CD14-positive monocyte (primary cell): Measurements from ENCODE around the gene ACKR3. TPM values are rescaled to one million over a fixed set of nuclear protein-coding genes. Genes with fewer than 3 reads are reported as not detected.

ENCODE experiments used
- DNase-seq, 3 donors: peaks; one replicate each; pipeline ENCODE4 v3.0.0-alpha.2; 2011 to 2022
- H2AFZ ChIP-seq: 2 replicates; pipeline ENCODE4 v1.6.0; 2012; ENCODE audit warnings: mild to moderate bottlenecking, low read depth, low read length, inconsistent platforms; ENCODE audit not compliant: insufficient read depth, poor library complexity, severe bottlenecking
- H3K27ac ChIP-seq, 2 donors: 1 replicate in 1 of 2; 2 replicates in 1 of 2; pipeline ENCODE4 v1.5.1; 2012 to 2013; ENCODE audit warnings: low read length in 2 of 2, control low read depth in 1 of 2, inconsistent platforms in 1 of 2, low read depth in 1 of 2, mild to moderate bottlenecking in 1 of 2
- H3K27me3 ChIP-seq, 2 donors: one replicate each; pipeline versions ENCODE4 v1.6.0 to v1.6.1; 2011 to 2013; ENCODE audit warnings: low read length in 2 of 2; ENCODE audit not compliant: control insufficient read depth in 2 of 2, insufficient read depth in 2 of 2
- H3K36me3 ChIP-seq, 2 donors: replicated peaks in 1 of 2; 1 replicate in 1 of 2; 2 replicates in 1 of 2; pipeline versions ENCODE4 v1.5.1 to v1.6.1; 2012 to 2013; ENCODE audit warnings: low read length in 2 of 2, control low read depth in 1 of 2, inconsistent platforms in 1 of 2, mild to moderate bottlenecking in 1 of 2; ENCODE audit not compliant: insufficient read depth in 2 of 2, control insufficient read depth in 1 of 2
- H3K4me1 ChIP-seq, 2 donors: 1 replicate in 1 of 2; 2 replicates in 1 of 2; pipeline versions ENCODE4 v1.5.1 to v1.6.1; 2012 to 2013; ENCODE audit warnings: low read length in 2 of 2, control low read depth in 1 of 2, inconsistent platforms in 1 of 2, mild to moderate bottlenecking in 1 of 2, moderate library complexity in 1 of 2; ENCODE audit not compliant: insufficient read depth in 2 of 2, control insufficient read depth in 1 of 2
- H3K4me2 ChIP-seq: replicated peaks from 2 replicates; pipeline ENCODE3; 2012; ENCODE audit warnings: low read length, moderate library complexity, mild to moderate bottlenecking; ENCODE audit not compliant: poor library complexity, severe bottlenecking; ENCODE audit errors: extremely low read depth
- H3K4me3 ChIP-seq, 3 experiments: fragments of 200-600 bp in 1 of 3; sonication (generic) in 1 of 3; replicated peaks in 1 of 3; 1 replicate in 2 of 3; 2 replicates in 1 of 3; pipeline ENCODE4 v1.5.1; 2011 to 2013; ENCODE audit warnings: low read length in 3 of 3, mild to moderate bottlenecking in 3 of 3, control low read depth in 2 of 3, low read depth in 2 of 3, inconsistent platforms in 1 of 3, moderate library complexity in 1 of 3
- H3K79me2 ChIP-seq: 2 replicates; pipeline ENCODE4 v1.6.0; 2012; ENCODE audit warnings: mild to moderate bottlenecking, control low read depth, inconsistent platforms, low read length, moderate library complexity; ENCODE audit not compliant: insufficient read depth
- H3K9ac ChIP-seq: 2 replicates; pipeline ENCODE4 v1.6.0; 2017; ENCODE audit warnings: low read length, mild to moderate bottlenecking; ENCODE audit not compliant: insufficient read depth, poor library complexity, severe bottlenecking
- H3K9me3 ChIP-seq, 2 donors: replicated peaks in 1 of 2; 1 replicate in 1 of 2; 2 replicates in 1 of 2; pipeline versions ENCODE4 v1.5.1 to v1.6.1; 2012 to 2013; ENCODE audit warnings: low read length in 2 of 2, control low read depth in 1 of 2; ENCODE audit not compliant: control insufficient read depth in 1 of 2, insufficient read depth in 1 of 2
- H4K20me1 ChIP-seq: 2 replicates; pipeline ENCODE4 v1.6.0; 2012; ENCODE audit warnings: mild to moderate bottlenecking, low read length, control low read depth, moderate library complexity; ENCODE audit not compliant: insufficient read depth
- H3K27ac Mint-ChIP-seq, 7 donors: one replicate each; pipeline ENCODE4 v1.8.0; 2020; ENCODE audit warnings: mild to moderate bottlenecking in 7 of 7, mixed read lengths in 7 of 7, moderate library complexity in 6 of 7, inconsistent platforms in 2 of 7
- H3K27me3 Mint-ChIP-seq, 3 donors: one replicate each; pipeline ENCODE4 v1.8.0; 2021 to 2022; ENCODE audit warnings: low read depth in 3 of 3, mild to moderate bottlenecking in 3 of 3, mixed read lengths in 3 of 3, moderate library complexity in 3 of 3, inconsistent platforms in 1 of 3
- H3K36me3 Mint-ChIP-seq, 2 donors: one replicate each; pipeline ENCODE4 v1.8.0; 2020; ENCODE audit warnings: mixed read lengths in 2 of 2, inconsistent platforms in 1 of 2, mild to moderate bottlenecking in 1 of 2
- H3K4me1 Mint-ChIP-seq: one replicate; pipeline ENCODE4 v1.8.0; 2020; ENCODE audit warnings: mild to moderate bottlenecking, mixed read lengths
- H3K4me3 Mint-ChIP-seq, 2 donors: one replicate each; pipeline ENCODE4 v1.8.0; 2020; ENCODE audit warnings: mild to moderate bottlenecking in 2 of 2, mixed read lengths in 2 of 2, moderate library complexity in 1 of 2
- H3K9me3 Mint-ChIP-seq, 7 donors: one replicate each; pipeline ENCODE4 v1.8.0; 2020 to 2022; ENCODE audit warnings: mixed read lengths in 7 of 7, mild to moderate bottlenecking in 6 of 7, moderate library complexity in 6 of 7, inconsistent platforms in 2 of 7
- WGBS: methylation state at CpG from one replicate; pipeline ENCODE4 v1.1.5; 2013; ENCODE audit warnings: missing lambda C conversion rate; ENCODE audit not compliant: insufficient coverage; 5-methylcytosine and 5-hydroxymethylcytosine counted together
- intact Hi-C, 2 donors: fragments of 100-400 bp; cut with micrococcal nuclease; formaldehyde crosslinking; loops; one replicate each; pipeline versions ENCODE4 v1.15.0 to v1.15.1; 2023
- polyA plus RNA-seq, 3 donors: library from polyadenylated mRNA; depleted of rRNA in 1 of 3; unstranded in 2 of 3; stranded (reverse) in 1 of 3; fragments of 300-500 nt in 2 of 3; fragments of >200 nt in 1 of 3; fragmentation: Illumina TruSeq in 2 of 3; gene quantifications; 1 replicate in 2 of 3; 2 replicates in 1 of 3; pipeline ENCODE4 v1.2.3, GENCODE V29; 2012 to 2021
- TF ChIP-seq, protein P1 (sequence below): fragments of 200-600 bp; IDR thresholded peaks from one replicate; pipeline ENCODE4 v1.8.0; 2022; ENCODE audit warnings: antibody characterized with exemption, mild to moderate bottlenecking

Gene ACKR3
- polyA plus RNA-seq, 3 donors: 0.41 to 13.3 (median 0.79) TPM

DNA sequence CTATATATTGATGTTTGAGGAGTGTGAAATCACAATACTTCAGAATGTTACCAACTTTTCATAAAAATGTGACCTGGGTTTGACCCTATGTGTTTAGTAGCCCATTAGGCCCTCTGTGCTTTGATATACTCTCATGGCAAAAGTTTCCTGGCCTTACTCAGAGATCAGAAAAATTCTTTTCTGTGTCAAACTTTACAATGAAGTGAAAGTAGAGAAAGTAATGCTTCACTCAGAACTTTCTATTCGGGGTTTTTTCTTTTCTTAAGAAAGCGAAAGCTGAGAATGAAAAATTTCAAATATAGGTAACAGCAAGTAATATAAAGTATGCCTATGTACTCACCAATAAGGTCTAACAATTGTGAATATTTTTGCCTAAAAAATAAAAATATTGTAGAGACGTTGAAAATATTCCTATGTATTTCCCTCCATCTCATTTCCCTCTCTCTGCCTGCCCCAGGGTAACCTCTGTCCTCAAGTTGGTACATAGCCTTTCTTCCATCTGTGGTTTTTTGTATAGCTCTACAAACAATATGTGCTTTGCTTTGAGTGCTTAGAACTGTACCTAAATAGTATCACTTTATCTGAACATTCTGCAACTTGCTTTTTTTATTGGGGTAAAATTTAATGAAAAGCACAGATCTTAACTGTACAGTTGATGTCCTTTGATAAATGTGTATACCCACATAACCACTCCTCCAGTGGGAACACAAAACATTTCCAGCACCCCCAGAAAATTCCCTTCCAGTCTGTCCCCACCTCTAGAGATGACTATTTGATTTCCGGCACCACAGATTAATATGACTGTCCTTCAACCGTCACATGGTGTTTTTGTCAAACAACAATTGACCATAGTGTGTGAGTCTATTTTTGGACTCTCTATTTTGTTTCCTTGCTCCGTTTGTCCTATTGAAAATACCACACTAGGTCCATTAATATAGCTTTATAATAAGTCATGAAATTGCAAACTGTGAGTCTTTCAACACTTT is 10.3 kb upstream of the ACKR3 start:
- Mint-ChIP-seq H3K36me3 (peaks cover 0 to 8% of the 10 kb centered on the region in 2 donors), H3K27me3 (no peaks in the 10 kb centered on the region), H3K4me1 (peaks cover 21% of the 10 kb centered on the region), H3K4me3 (no peak overlapping the region), H3K9me3 (peaks cover 3 to 12% (median 6%) of the 10 kb centered on the region in 7 donors), H3K27ac (no peak overlapping the region)
- no peaks in the 10 kb centered on the region for H4K20me1 ChIP-seq
- H3K79me2 ChIP-seq: no peaks in the 10 kb centered on the region
- peaks cover 0 to 4% of the 10 kb centered on the region in 2 donors for H3K9me3 ChIP-seq
- WGBS: no CpG with 5 or more reads among the region's 6 CpGs
- no peak overlapping the region for H3K9ac ChIP-seq
- no peak overlapping the region for H3K4me3 ChIP-seq
- no peak overlapping the region for H3K4me2 ChIP-seq
- TF ChIP-seq, protein P1, sequence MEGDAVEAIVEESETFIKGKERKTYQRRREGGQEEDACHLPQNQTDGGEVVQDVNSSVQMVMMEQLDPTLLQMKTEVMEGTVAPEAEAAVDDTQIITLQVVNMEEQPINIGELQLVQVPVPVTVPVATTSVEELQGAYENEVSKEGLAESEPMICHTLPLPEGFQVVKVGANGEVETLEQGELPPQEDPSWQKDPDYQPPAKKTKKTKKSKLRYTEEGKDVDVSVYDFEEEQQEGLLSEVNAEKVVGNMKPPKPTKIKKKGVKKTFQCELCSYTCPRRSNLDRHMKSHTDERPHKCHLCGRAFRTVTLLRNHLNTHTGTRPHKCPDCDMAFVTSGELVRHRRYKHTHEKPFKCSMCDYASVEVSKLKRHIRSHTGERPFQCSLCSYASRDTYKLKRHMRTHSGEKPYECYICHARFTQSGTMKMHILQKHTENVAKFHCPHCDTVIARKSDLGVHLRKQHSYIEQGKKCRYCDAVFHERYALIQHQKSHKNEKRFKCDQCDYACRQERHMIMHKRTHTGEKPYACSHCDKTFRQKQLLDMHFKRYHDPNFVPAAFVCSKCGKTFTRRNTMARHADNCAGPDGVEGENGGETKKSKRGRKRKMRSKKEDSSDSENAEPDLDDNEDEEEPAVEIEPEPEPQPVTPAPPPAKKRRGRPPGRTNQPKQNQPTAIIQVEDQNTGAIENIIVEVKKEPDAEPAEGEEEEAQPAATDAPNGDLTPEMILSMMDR: no peak
- no peaks in the 10 kb centered on the region for H3K27me3 ChIP-seq
- intact Hi-C loops: no loop called here
- no peaks in the 10 kb centered on the region for H3K4me1 ChIP-seq
- H3K27ac ChIP-seq: no peak overlapping the region
- H2AFZ ChIP-seq: no peak overlapping the region
- no peaks in the 10 kb centered on the region for H3K36me3 ChIP-seq
- no peak for DNase-seq

DNA sequence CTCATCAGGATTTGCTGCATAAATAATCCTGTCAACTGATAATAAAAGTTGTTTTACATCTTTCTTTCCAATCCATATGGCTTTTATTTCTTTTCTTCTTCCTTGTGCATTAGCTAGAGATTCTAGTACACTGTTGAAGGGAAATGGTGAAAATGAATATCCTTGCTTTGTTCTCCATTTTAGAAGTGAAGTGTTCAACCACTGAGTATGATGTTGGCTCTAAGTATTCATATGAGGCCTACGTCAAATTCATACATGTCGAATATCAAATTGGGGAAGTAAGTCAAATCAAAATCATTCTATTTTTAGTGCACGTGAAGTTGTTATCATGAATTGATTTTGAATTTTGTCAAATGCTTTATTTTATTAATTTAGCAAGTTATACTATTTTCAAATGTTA is 7.8 kb upstream of the ACKR3 start:
- no peak overlapping the region for H3K4me3 Mint-ChIP-seq
- no peak overlapping the region for H3K27ac Mint-ChIP-seq
- no peak overlapping the region for H3K27ac ChIP-seq
- H3K36me3 Mint-ChIP-seq: peaks cover 0 to 4% of the 10 kb centered on the region in 2 donors
- H3K9ac ChIP-seq: no peak overlapping the region
- H2AFZ ChIP-seq: no peak overlapping the region
- no peaks in the 10 kb centered on the region for H3K36me3 ChIP-seq
- WGBS: no CpG with 5 or more reads among the region's 3 CpGs
- no peaks in the 10 kb centered on the region for H4K20me1 ChIP-seq
- no peak overlapping the region for H3K4me2 ChIP-seq
- H3K4me1 ChIP-seq: peaks cover 0 to 6% of the 10 kb centered on the region in 2 donors
- intact Hi-C loops: loop anchor here in 1 of 2 donors (10.0 kb wide), 1 partner anchor 47 kb away; no protein-coding TSS in a partner anchor
- TF ChIP-seq, protein P1: no peak
- H3K4me3 ChIP-seq: no peak overlapping the region
- no peak for DNase-seq
- peaks cover 0 to 3% (median 1%) of the 10 kb centered on the region in 3 donors for H3K27me3 Mint-ChIP-seq
- H3K27me3 ChIP-seq: no peaks in the 10 kb centered on the region
- H3K9me3 ChIP-seq: no peaks in the 10 kb centered on the region
- H3K4me1 Mint-ChIP-seq: peaks cover 30% of the 10 kb centered on the region
- no peaks in the 10 kb centered on the region for H3K79me2 ChIP-seq
- H3K9me3 Mint-ChIP-seq: peaks cover 0 to 4% (median 0%) of the 10 kb centered on the region in 7 donors
